Esophagus muscularis mucosa (tissue), 4 donors: Measurements from ENCODE around the gene AKAP12. TPM values are rescaled to one million over a fixed set of nuclear protein-coding genes. Genes with fewer than 3 reads are reported as not detected.
"Not testable (repeated sequence)": the region's sequence is repeated elsewhere in the genome, so short reads cannot be mapped to it uniquely, and the experiment has no call there.

Experiments used
- DNase-seq: peaks from one replicate; pipeline ENCODE4 v3.0.0-alpha.2; 2017; ENCODE audit errors: extremely low spot score
- H3K27ac ChIP-seq, 4 donors: fragments of 200-600 bp; sonication (generic); replicated peaks in 1 of 4; 1 replicate in 3 of 4; 2 replicates in 1 of 4; pipeline ENCODE4 v1.5.1; 2016 to 2019; ENCODE audit warnings: mild to moderate bottlenecking in 1 of 4
- H3K27me3 ChIP-seq, 4 donors: fragments of 200-600 bp; sonication (generic); one replicate each; pipeline versions ENCODE4 v1.5.1 to v1.6.0; 2016 to 2019
- H3K36me3 ChIP-seq, 4 donors: fragments of 200-600 bp; sonication (generic); one replicate each; pipeline ENCODE4 v1.5.1; 2016 to 2019
- H3K4me1 ChIP-seq, 4 donors: fragments of 200-600 bp; sonication (generic); one replicate each; pipeline ENCODE4 v1.5.1; 2016 to 2019
- H3K4me3 ChIP-seq, 4 donors: fragments of 200-600 bp; sonication (generic); 1 replicate in 2 of 4; 2 replicates in 2 of 4; pipeline ENCODE4 v1.5.1; 2016 to 2019; ENCODE audit warnings: mild to moderate bottlenecking in 4 of 4, moderate library complexity in 1 of 4
- H3K9me3 ChIP-seq, 4 donors: fragments of 200-600 bp; sonication (generic); 1 replicate in 3 of 4; 2 replicates in 1 of 4; pipeline ENCODE4 v1.5.1; 2016 to 2019
- EP300 ChIP-seq: sonication (generic); formaldehyde crosslinking; IDR thresholded peaks from one replicate; pipeline ENCODE4 v1.6.1; 2017; ENCODE audit warnings: antibody characterized with exemption
- POLR2A ChIP-seq: fragments of 450-650 bp; IDR thresholded peaks from one replicate; pipeline ENCODE4 v1.6.1; 2017; ENCODE audit warnings: antibody characterized with exemption, moderate library complexity, mild to moderate bottlenecking, low read depth
- POLR2AphosphoS5 ChIP-seq, 2 donors: sonication (generic); formaldehyde crosslinking; IDR thresholded peaks; one replicate each; pipeline ENCODE4 v1.6.1; 2017; ENCODE audit warnings: antibody characterized with exemption in 2 of 2
- WGBS: methylation state at CpG from one replicate; pipeline ENCODE4 v1.1.5; 2018; 5-methylcytosine and 5-hydroxymethylcytosine counted together
- intact Hi-C: fragments of 100-400 bp; cut with DNase I; formaldehyde crosslinking; loops from one replicate; pipeline ENCODE4 v1.15.1; 2023
- total RNA-seq, 4 donors: library from RNA; depleted of rRNA; stranded (reverse); fragments of >200 nt; gene quantifications; one replicate each; pipeline versions ENCODE4 v1.1.0 to v1.2.1, GENCODE V29; 2016
- TF ChIP-seq, protein P1 (sequence below), 3 experiments: fragments of 200-600 bp in 2 of 3; fragments of 450-650 bp in 1 of 3; sonication (generic) in 2 of 3; IDR thresholded peaks; one replicate each; pipeline ENCODE4 v1.5.1; 2017 to 2019; ENCODE audit warnings: antibody characterized with exemption in 3 of 3, mild to moderate bottlenecking in 2 of 3, moderate library complexity in 1 of 3

AKAP12 gene
- total RNA-seq, 4 donors from 2014 or later, result 108 to 215 (median 187) TPM

DNA sequence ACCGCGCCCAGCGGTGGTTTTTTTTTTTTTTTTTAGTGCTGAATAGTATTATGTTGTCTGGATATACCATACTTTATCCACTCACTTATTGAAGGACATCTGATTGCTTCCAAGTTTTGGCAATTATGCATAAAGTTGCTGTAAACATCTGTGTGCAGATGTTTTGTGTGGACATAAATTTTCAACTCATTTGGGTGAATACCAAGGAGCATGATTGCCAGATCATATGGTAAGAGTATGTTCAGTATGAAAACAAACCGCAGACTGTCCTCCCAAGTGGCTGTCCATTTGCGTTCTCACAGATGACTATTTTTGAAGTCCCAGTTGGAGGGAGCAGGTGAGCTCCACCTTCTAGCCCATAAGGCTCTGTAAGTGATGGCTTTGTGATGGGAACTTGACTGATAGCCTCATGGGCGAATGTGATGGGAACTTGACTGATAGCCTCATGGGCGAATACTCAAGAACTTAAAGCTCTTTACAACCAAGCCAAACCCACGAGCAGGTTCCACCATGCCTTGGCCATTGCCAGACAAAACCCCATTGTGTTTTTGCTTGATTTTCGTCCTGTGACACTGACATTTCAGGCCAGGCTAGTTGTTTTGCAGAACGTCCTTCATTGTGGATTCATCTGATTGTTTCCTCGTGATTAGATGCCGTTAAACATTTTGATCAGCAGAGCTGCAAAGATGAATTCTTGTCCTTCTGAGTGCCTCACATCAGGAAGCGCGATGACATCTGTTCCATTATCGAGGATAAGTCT is 100.6 kb downstream of the AKAP12 start:
- TF ChIP-seq POLR2AphosphoS5 (IDR thresholded peaks at IDR 0.05), result no peak
- no peak for TF ChIP-seq POLR2A
- TF ChIP-seq, protein P1, sequence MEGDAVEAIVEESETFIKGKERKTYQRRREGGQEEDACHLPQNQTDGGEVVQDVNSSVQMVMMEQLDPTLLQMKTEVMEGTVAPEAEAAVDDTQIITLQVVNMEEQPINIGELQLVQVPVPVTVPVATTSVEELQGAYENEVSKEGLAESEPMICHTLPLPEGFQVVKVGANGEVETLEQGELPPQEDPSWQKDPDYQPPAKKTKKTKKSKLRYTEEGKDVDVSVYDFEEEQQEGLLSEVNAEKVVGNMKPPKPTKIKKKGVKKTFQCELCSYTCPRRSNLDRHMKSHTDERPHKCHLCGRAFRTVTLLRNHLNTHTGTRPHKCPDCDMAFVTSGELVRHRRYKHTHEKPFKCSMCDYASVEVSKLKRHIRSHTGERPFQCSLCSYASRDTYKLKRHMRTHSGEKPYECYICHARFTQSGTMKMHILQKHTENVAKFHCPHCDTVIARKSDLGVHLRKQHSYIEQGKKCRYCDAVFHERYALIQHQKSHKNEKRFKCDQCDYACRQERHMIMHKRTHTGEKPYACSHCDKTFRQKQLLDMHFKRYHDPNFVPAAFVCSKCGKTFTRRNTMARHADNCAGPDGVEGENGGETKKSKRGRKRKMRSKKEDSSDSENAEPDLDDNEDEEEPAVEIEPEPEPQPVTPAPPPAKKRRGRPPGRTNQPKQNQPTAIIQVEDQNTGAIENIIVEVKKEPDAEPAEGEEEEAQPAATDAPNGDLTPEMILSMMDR (IDR thresholded peaks at IDR 0.05), result no peak
- TF ChIP-seq EP300, result no peak
- DNase-seq, result no peak
- Histone ChIP-seq H3K4me1 (peaks cover 0 to 13% (median 6%) of the 10 kb centered on the region in 4 donors), H3K4me3 (no peak overlapping the region), H3K27me3 (no peaks in the 10 kb centered on the region), H3K27ac (no peak overlapping the region), H3K36me3 (peaks cover 0 to 13% (median 4%) of the 10 kb centered on the region in 4 donors), H3K9me3 (no peaks in the 10 kb centered on the region)
- WGBS, result 87% methylated on average over 15 of the region's 15 CpGs
- intact Hi-C loops, result no loop called here

DNA sequence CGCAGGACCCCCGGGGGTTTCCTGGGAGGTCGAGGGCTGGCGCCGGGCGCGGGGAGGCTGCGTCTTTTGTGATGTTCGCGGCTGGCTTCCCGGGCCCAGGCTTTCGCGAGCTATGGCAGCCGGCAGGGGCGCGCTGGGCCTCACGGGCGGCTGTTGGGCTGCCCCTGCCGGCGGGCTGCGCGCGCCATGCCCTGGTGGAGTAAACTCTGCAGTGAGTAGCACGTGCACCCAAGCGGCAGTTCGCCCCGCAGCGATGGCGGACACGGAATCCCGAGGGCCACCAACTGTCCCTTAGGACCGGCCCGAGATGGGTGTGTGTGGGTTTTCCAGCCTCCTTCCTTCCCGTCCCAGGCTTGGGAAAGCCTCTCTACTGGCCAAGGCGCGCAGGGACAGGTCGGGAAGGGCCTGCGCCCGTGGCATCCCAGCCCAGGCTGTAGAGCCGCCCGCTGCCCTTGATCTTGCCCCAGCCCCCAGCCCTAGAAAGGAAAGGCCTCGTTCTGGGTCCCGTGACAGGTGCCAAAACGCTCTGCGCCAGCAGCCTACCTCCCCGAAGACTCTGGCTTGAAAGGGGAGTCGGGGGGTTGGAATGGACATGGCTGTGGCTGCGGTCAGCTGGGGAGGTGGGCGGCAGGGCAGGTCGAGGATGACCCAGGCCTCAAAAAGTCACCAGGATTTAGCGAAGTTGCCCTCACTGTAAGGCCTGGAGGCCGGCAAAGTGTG is 101.9 kb downstream of the AKAP12 start:
- no peak overlapping the region for H3K27ac ChIP-seq
- H3K9me3 ChIP-seq, result no peaks in the 10 kb centered on the region
- peaks cover 0 to 23% (median 17%) of the 10 kb centered on the region in 4 donors for H3K4me1 ChIP-seq
- H3K27me3 ChIP-seq, result no peaks in the 10 kb centered on the region
- intact Hi-C loops, result no loop called here
- peaks cover 0 to 8% (median 4%) of the 10 kb centered on the region in 4 donors for H3K36me3 ChIP-seq
- WGBS, result 97% methylated on average over 44 of the region's 52 CpGs
- no peak for TF ChIP-seq POLR2AphosphoS5 (IDR thresholded peaks at IDR 0.05)
- TF ChIP-seq EP300, result no peak
- TF ChIP-seq, protein P1 (IDR thresholded peaks at IDR 0.05), result no peak
- no peak for TF ChIP-seq POLR2A
- no peak for DNase-seq
- H3K4me3 ChIP-seq, result no peak overlapping the region

DNA sequence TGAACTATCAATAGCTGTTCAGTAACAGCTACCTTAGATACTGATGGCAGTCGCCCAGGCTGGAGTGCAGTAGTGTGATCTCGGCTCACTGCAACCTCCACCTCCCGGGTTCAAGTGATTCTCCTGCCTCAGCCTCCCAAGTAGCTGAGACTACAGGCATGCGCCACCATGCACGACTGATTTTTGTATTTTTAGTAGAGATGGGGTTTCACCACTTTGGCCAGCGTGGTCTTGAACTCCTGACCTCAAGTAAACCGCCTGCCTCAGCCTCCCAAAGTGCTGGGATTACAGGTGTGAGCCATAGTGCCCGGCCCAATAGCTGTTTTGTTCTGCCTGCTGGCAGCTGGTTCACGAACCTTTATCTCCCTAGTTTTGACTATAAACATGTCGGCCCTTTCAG is 103.0 kb downstream of the AKAP12 start:
- DNase-seq, H3K36me3 ChIP-seq, H3K27me3 ChIP-seq, intact Hi-C loops, H3K27ac ChIP-seq, H3K9me3 ChIP-seq, H3K4me3 ChIP-seq: not testable (repeated sequence)
- 90% methylated on average over 9 of the region's 10 CpGs for WGBS
- peaks cover 0 to 23% (median 17%) of the 10 kb centered on the region in 4 donors for H3K4me1 ChIP-seq

DNA sequence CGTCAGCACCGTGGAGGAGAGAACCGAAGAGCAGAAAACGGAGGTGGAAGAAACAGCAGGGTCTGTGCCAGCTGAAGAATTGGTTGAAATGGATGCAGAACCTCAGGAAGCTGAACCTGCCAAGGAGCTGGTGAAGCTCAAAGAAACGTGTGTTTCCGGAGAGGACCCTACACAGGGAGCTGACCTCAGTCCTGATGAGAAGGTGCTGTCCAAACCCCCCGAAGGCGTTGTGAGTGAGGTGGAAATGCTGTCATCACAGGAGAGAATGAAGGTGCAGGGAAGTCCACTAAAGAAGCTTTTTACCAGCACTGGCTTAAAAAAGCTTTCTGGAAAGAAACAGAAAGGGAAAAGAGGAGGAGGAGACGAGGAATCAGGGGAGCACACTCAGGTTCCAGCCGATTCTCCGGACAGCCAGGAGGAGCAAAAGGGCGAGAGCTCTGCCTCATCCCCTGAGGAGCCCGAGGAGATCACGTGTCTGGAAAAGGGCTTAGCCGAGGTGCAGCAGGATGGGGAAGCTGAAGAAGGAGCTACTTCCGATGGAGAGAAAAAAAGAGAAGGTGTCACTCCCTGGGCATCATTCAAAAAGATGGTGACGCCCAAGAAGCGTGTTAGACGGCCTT is 110.0 kb downstream of the AKAP12 start:
- Histone ChIP-seq H3K27me3 (no peaks in the 10 kb centered on the region), H3K36me3 (peaks cover 4 to 54% (median 26%) of the 10 kb centered on the region in 4 donors), H3K27ac (no peak overlapping the region), H3K4me1 (peaks cover 0 to 16% (median 12%) of the 10 kb centered on the region in 4 donors), H3K4me3 (no peak overlapping the region), H3K9me3 (no peaks in the 10 kb centered on the region)
- intact Hi-C loops, result no loop called here
- 93% methylated on average over 19 of the region's 19 CpGs for WGBS
- no peak for DNase-seq
- TF ChIP-seq EP300, result no peak
- TF ChIP-seq, protein P1 (IDR thresholded peaks at IDR 0.05), result no peak
- no peak for TF ChIP-seq POLR2AphosphoS5 (IDR thresholded peaks at IDR 0.05)
- no peak for TF ChIP-seq POLR2A
